Endothelial cell of umbilical vein (primary cell): Measurements from ENCODE around the gene MYO5B. TPM values are rescaled to one million over a fixed set of nuclear protein-coding genes. Genes with fewer than 3 reads are reported as not detected.

ENCODE experiments used
- BruUV-seq: library from RNA; stranded (reverse); fragments of 400-500 nt; replicated peaks from 2 replicates; lab custom pipeline; 2021; lab: Mats Ljungman, UMichigan
- CTCF ChIA-PET: fragments of 300-600, 350-600 bp; sonication (Branson Sonifier 250); formaldehyde crosslinking; loops from one replicate; lab custom pipeline; 2021; ENCODE audit warnings: antibody characterized with exemption, inconsistent platforms; lab: Charles Lee
- POLR2A ChIA-PET: fragments of 300-600, 350-600 bp; sonication (Branson Sonifier 250); formaldehyde crosslinking; loops from one replicate; lab custom pipeline; 2021; ENCODE audit warnings: antibody characterized with exemption, inconsistent platforms; lab: Charles Lee
- DNase-seq: peaks from one replicate; pipeline ENCODE4 v3.0.0-alpha.2; 2011; ENCODE audit warnings: low read depth, low spot score
- FAIRE-seq: peaks from 2 replicates; lab custom pipeline; 2011; peaks lifted over from hg19 to GRCh38; lab: Jason Lieb, UNC
- H2AFZ ChIP-seq: 2 replicates; pipeline ENCODE4 v1.6.0; 2012; ENCODE audit warnings: low read depth, low read length, control low read depth, inconsistent platforms
- H3K27ac ChIP-seq: 2 replicates; pipeline ENCODE4 v1.5.1; 2011; ENCODE audit warnings: low read depth, mild to moderate bottlenecking, control low read depth, low read length, moderate library complexity; ENCODE audit not compliant: insufficient read depth
- H3K27me3 ChIP-seq, 2 experiments: 2 replicates each; pipeline versions ENCODE4 v1.6.0 to v1.6.1; 2011; ENCODE audit warnings: low read length in 2 of 2, mixed read lengths in 1 of 2; ENCODE audit not compliant: control insufficient read depth in 2 of 2, insufficient read depth in 2 of 2
- H3K36me3 ChIP-seq, 2 experiments: 2 replicates in 1 of 2; 3 replicates in 1 of 2; pipeline ENCODE4 v1.5.1; 2011; ENCODE audit warnings: low read length in 2 of 2, mild to moderate bottlenecking in 1 of 2, moderate library complexity in 1 of 2; ENCODE audit not compliant: control insufficient read depth in 2 of 2, insufficient read depth in 2 of 2; ENCODE audit errors: extremely low read depth in 1 of 2
- H3K4me1 ChIP-seq: 3 replicates; pipeline ENCODE4 v1.5.1; 2011; ENCODE audit warnings: mild to moderate bottlenecking, low read length; ENCODE audit not compliant: control insufficient read depth, insufficient read depth; ENCODE audit errors: extremely low read depth
- H3K4me2 ChIP-seq: 2 replicates; pipeline ENCODE4 v1.6.1; 2011; ENCODE audit warnings: low read length, control low read depth, mixed read lengths; ENCODE audit not compliant: insufficient read depth
- H3K4me3 ChIP-seq, 3 experiments: fragments of 200-600 bp in 1 of 3; sonication (generic), shearing (Covaris generic) in 1 of 3; replicated peaks in 1 of 3; 2 replicates each; pipeline ENCODE4 v1.5.1; 2011 to 2016; ENCODE audit warnings: control low read depth in 3 of 3, low read length in 3 of 3, mild to moderate bottlenecking in 2 of 3, inconsistent platforms in 1 of 3, low read depth in 1 of 3, moderate library complexity in 1 of 3; ENCODE audit not compliant: insufficient read depth in 1 of 3
- H3K79me2 ChIP-seq: 2 replicates; pipeline ENCODE4 v1.6.0; 2012; ENCODE audit warnings: low read length, inconsistent platforms; ENCODE audit not compliant: control insufficient read depth, insufficient read depth
- H3K9ac ChIP-seq: replicated peaks from 2 replicates; pipeline ENCODE3; 2011; ENCODE audit warnings: low read length, control low read depth; ENCODE audit not compliant: insufficient read depth; ENCODE audit errors: extremely low read depth
- H3K9me1 ChIP-seq: replicated peaks from 3 replicates; pipeline ENCODE4 v1.6.0; 2011; ENCODE audit warnings: mild to moderate bottlenecking, low read length; ENCODE audit not compliant: control insufficient read depth, insufficient read depth; ENCODE audit errors: extremely low read depth
- H3K9me3 ChIP-seq: replicated peaks from 2 replicates; pipeline ENCODE4 v1.5.1; 2012; ENCODE audit warnings: low read length, inconsistent platforms; ENCODE audit not compliant: control insufficient read depth, insufficient read depth
- H4K20me1 ChIP-seq: replicated peaks from 2 replicates; pipeline ENCODE3; 2011; ENCODE audit warnings: mild to moderate bottlenecking, low read length; ENCODE audit not compliant: control insufficient read depth, insufficient read depth; ENCODE audit errors: extremely low read depth
- CTCF ChIP-seq, 2 donors: IDR thresholded peaks; 1 replicate in 1 of 2; 2 replicates in 1 of 2; pipeline ENCODE4 v1.5.1; 2011; ENCODE audit warnings: low read length in 2 of 2, mild to moderate bottlenecking in 2 of 2, moderate library complexity in 2 of 2, control low read depth in 1 of 2, inconsistent platforms in 1 of 2, low read depth in 1 of 2; ENCODE audit not compliant: insufficient read depth in 1 of 2; ENCODE audit errors: extremely low read depth in 1 of 2
- EZH2 ChIP-seq: IDR thresholded peaks from 2 replicates; pipeline ENCODE4 v1.6.1; 2012; ENCODE audit warnings: borderline replicate concordance, low read depth, mild to moderate bottlenecking, moderate library complexity, low read length, inconsistent platforms; ENCODE audit not compliant: severe bottlenecking
- FOS ChIP-seq: IDR thresholded peaks from 2 replicates; pipeline ENCODE4 v1.6.1; 2011; ENCODE audit warnings: mild to moderate bottlenecking, low read length, moderate library complexity, borderline replicate concordance; ENCODE audit not compliant: insufficient read depth
- GATA2 ChIP-seq: IDR thresholded peaks from 2 replicates; pipeline ENCODE4 v1.7.0; 2011; ENCODE audit warnings: low read depth, mild to moderate bottlenecking, moderate library complexity, mixed read lengths, low read length; ENCODE audit not compliant: insufficient read length, insufficient read depth
- JUN ChIP-seq: IDR thresholded peaks from 2 replicates; pipeline ENCODE4 v1.6.1; 2011; ENCODE audit warnings: borderline replicate concordance, low read depth; ENCODE audit not compliant: insufficient read length, insufficient read depth
- MAX ChIP-seq: IDR thresholded peaks from 2 replicates; pipeline ENCODE4 v1.6.1; 2011; ENCODE audit not compliant: insufficient read depth, insufficient read length
- MYC ChIP-seq: IDR thresholded peaks from one replicate; pipeline ENCODE4 v1.6.1; 2011; ENCODE audit warnings: mild to moderate bottlenecking, low read depth, low read length
- POLR2AphosphoS5 ChIP-seq: IDR thresholded peaks from 2 replicates; pipeline ENCODE4 v1.6.1; 2012; ENCODE audit warnings: low read depth, mild to moderate bottlenecking, control low read depth, low read length, moderate library complexity; ENCODE audit not compliant: insufficient read depth
- dilution Hi-C: fragments of 300-500 bp; cut with MboI; formaldehyde crosslinking; loops from one replicate; pipeline ENCODE4 v1.15.0; 2019; ENCODE audit warnings: low sequenced_read_pairs; ENCODE audit not compliant: extremely low pct_ligation_motif_present
- intact Hi-C: fragments of 100-400 bp; cut with micrococcal nuclease; formaldehyde crosslinking; loops from one replicate; pipeline ENCODE4 v1.10.0; 2022
- polyA plus RNA-seq, 4 experiments: library from polyadenylated mRNA; depleted of rRNA in 3 of 4; stranded (reverse) in 3 of 4; unstranded in 1 of 4; fragments of >200 nt; gene quantifications; 2 replicates each; pipeline versions ENCODE4 v1.2.1 to v1.2.3, GENCODE V29; 2011 to 2012; ENCODE audit warnings: missing spikeins in 1 of 4
- total RNA-seq: library from RNA; stranded (reverse); gene quantifications from 2 replicates; pipeline ENCODE4 v1.2.3, GENCODE V29; 2021

MYO5B gene
- total and polyA plus RNA-seq, 2 donors (not counting 3 experiments of a cell fraction or from before 2014, with no cell fraction given) = 0.54 to 1.1 TPM

- H3K4me2 ChIP-seq = no peak overlapping the region
- no peaks in the 10 kb centered on the region for H3K36me3 ChIP-seq
- H3K27me3 ChIP-seq = no peaks in the 10 kb centered on the region
- H3K9ac ChIP-seq = no peak overlapping the region
- H2AFZ ChIP-seq = no peak overlapping the region
- intact Hi-C loops = no loop called here
- H3K4me3 ChIP-seq = no peak overlapping the region
- FAIRE-seq = no peak
- ChIA-PET CTCF (no interaction called here), POLR2A (no interaction called here)
- H3K4me1 ChIP-seq = no peaks in the 10 kb centered on the region
- no peak for TF ChIP-seq POLR2AphosphoS5
- TF ChIP-seq JUN = no peak
- no peak for TF ChIP-seq CTCF (IDR thresholded peaks at IDR 0.05; ENCODE audit: extremely low read depth in 1 of 2, insufficient read depth in 1 of 2, low read depth in 1 of 2, low read length in 2 of 2)
- no peak for TF ChIP-seq MAX
- no peak for TF ChIP-seq GATA2
- TF ChIP-seq EZH2 = no peak
- no peak for TF ChIP-seq MYC
- no peak for TF ChIP-seq FOS
- H3K9me1 ChIP-seq = no peaks in the 10 kb centered on the region
- no peak overlapping the region for H3K27ac ChIP-seq
- BruUV-seq = no TSS peak
- no peaks in the 10 kb centered on the region for H4K20me1 ChIP-seq
- no peaks in the 10 kb centered on the region for H3K9me3 ChIP-seq
- no peak for DNase-seq
- dilution Hi-C loops = no loop called here
- no peaks in the 10 kb centered on the region for H3K79me2 ChIP-seq
These were observed 200.5 kb downstream of the MYO5B start for GRCh38 chr18:49994410-49994809.
